GM18508 (cell line): ENCODE results near the gene LENEP.

ENCODE experiments used
- ATAC-seq: cut with Tn5 transposase; IDR thresholded peaks from one replicate; pipeline ENCODE4 v1.9.1; 2021; ENCODE audit warnings: moderate number of reproducible peaks; ENCODE audit not compliant: insufficient read depth, unreplicated experiment

LENEP gene, protein sequence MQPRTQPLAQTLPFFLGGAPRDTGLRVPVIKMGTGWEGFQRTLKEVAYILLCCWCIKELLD

DNA sequence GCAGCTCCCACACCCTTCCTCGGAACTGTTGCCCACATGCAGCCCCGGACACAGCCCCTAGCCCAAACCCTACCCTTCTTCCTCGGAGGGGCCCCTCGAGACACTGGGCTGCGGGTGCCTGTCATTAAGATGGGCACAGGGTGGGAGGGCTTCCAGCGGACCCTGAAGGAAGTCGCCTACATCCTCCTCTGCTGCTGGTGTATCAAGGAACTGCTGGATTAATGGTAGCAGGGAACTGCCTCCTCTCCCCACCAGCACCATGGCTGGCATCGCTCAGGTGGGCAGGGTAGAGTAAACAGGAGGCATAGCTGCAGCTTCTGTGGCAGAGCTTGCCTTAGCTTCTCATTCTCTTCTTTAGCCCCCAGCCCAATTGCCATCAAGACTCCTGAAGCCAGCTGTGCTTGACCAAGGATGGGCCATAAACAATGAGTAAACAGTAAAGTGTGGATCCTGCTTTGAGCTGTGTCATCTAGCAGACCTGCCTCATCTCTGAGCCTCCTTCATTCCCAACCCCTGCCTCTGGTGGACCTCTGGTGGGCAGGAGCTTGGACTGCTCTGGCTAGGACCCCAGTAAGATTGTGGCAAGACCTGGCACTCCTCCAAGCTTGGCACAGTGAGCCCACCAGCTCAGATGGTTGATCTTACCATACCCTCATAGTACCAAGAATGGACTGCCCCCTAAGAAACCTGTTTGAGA is at the start of gene LENEP:
LENEP (plus strand) TSS at position 15 of the 697 bp plus-strand sequence; CDS start at position 37, 22 bp downstream.
- no peak for ATAC-seq

DNA sequence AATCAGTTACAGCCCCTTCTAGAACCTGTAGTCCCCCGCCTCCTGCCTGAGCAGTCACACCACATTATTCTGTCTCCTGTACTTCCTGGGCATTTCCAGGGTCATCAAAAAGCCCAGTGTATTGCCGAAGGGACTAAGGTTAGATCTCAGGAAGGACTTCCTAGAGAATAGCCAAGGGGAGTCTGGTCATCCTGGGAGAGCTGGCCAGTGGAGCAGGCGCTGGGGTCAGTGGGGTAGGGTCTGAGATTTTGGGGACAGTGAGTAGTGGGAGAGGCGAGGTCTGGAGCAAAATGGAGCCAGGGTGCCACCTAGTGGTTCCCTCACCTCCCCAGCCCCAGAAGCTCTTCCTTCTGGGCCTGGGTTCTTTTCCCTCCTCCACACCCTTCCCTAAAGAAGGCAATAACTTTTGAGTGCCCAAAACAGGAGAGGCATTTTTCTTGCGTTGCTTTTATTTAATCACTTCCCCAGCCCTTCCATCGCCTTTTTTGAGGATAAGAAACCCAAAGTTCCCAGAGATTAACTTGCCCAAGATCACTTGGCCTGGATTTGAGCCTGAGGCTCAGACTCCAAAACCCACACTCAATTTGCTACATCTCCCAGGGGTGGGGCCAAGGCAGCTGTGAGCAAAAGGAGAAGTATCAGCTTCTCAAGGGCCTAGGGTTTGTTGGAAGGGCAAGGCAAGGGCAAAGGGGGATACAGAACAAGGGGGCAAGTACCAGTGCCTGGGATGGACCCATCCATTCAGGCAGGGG is 49.6 kb upstream of the LENEP start:
- ATAC-seq: no peak

DNA sequence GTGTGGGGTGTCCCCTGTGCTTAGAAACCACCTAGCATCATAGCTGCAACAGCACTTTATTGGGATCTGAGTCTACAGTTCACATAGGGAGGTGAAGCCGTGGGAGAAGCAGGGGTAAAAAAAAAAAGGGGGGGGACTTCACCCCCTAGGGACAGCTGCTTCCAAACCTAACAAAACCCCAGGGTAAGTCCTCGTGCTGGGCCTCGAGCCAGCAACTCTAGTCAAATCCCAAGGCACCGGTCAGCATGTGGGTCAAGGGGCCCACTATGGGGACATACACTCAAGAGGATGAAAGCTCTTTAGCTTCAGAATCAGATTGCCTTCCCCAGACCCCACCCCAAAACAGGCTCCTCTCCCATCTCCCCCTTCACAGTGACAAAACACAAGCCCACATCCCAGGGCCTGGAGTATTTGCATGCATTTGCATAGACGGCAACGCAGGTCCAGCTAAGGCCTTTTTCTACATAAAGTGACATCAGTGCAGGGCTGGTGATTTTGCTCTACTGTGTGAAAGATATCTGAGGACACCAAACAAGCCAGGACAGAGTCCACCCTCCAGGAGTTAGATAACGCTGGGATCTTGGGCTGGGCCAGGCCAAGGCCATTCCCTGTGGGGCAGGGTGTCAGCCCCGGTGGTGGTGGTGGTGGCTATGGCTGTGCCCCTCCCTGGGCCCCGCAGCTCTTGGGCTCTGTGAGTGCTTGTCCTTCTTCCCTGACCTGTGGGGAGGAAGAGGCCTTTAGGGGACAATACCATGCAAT is 48.8 kb upstream of the LENEP start:
- ATAC-seq: no peak

- ATAC-seq: no peak
Observed at GRCh38 chr1:154945160-154945961, 48.0 kb upstream of the LENEP start.

GRCh38 chr1:154945962-154946850 is 47.2 kb upstream of the LENEP start:
- ATAC-seq: no peak

- ATAC-seq: no peak
Observed at GRCh38 chr1:154948079-154948478, 45.3 kb upstream of the LENEP start.

- ATAC-seq: no peak
Observed at GRCh38 chr1:154951901-154952657, 41.3 kb upstream of the LENEP start.

GRCh38 chr1:154952664-154953063 is 40.7 kb upstream of the LENEP start:
- no peak for ATAC-seq

DNA sequence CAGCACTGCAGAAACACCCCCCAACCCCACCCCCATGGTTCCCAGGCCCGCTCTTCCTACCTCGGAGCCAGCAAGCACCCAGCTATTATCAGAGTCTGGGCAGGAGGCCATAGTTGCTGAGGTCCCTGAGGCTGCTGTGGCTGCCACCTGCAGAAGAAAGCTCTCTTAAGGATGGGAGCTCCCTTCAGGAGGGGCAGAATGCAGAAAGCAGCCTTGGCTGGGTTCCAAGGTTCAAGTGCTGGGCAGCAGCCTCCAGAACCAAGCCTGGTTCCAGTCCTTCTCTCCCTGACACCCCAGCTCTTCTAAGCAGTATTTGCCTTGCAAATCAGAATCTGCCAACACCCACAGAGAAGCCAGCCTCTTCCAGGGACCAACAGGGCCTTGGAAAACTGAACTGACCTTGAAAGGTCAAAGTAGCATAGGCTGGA is 39.8 kb upstream of the LENEP start:
- ATAC-seq: no peak

- ATAC-seq: no peak
Observed at GRCh38 chr1:154954541-154954940, 38.8 kb upstream of the LENEP start.

- ATAC-seq: no peak
Observed at GRCh38 chr1:154955039-154955717, 38.2 kb upstream of the LENEP start.

DNA sequence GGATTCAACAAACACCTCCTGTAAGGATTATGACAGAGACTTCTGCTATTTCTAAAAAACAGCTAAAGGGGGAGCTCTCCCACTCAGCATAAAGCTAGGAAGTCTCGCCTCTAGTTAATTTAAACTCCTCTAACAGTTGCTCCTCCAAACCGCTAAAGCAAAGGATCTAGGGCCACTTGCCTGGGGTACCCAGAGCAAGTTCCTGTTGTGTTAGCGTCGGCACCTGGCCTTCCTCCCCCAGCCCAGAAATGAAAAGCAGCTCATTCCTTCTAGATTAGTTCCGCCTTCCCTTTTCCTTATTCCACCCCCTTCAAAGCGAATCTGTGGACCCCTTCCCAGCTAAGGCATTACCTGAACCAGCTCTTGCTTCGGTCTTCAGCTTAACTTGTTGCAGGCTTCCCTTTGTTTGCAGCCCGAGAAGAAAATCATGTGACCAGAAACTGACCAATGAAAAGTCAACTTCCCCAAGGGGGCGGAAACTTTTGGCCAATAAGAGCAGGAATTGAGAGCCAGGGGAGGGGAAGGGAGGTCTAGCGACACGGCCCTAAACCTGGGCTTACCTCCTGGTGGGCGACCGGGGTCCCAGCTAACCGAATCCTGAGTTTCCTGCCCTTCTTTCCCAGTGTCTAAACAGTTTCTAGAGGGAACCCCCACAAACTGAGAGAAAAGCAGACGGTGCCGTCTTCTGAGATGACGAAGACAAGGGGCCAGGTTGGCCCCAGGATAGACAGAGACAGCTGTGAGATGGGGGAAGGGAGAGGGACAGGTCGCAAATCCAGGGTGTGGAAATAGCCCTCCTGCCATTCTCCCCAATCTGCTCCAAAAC is 37.5 kb upstream of the LENEP start, which contains the start of gene PBXIP1:
PBXIP1 (minus strand) TSS at position 382 of the 826 bp plus-strand sequence. CDS start 2,378 bp downstream, outside the sequence.
- ATAC-seq: no peak

DNA sequence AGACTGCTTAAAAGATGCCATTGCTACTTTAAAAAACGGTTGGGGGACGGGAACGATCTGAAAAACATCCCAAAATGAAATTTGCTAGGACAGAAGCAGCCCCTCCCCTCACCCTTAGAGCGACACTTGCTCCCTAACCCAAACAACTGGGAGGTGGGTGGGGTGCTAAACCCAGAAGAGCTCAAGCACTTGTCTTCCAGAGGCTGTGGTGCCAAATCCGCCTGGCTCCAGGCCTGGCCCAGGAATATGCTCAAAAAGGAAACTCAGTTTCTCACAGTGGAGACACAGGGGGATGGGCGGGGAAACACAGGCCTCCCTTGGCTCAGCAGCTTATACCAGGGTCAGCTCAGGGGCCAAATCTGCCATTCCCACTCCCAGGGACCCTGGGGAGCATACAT is 36.8 kb upstream of the LENEP start:
- ATAC-seq: no peak

DNA sequence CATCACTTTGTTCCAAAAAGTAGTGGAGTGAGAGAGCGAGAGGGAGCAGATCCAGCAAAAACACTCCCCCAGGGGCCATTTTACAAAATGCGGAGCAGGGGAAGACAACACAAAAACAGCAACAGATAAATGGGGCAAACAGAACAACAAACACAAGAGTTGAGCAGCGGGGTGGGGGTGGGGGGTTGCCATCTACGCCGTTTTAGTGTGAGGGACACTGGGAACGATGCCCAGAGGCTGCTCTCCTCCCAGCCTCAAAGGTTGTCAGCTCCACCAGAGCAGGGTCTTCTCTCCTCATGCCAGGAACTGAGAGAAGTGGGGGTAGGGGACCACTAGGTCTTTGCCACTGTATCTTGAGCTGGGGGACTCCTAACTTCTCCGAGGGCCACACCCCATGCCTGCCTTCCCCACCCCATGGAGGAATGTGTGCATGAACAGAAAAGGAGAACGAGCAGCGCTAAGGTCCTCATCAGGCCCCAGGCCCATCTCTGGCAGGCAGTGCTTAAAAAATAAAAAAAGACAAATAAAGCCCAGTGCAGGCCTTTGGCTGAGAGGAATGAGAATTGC is 36.2 kb upstream of the LENEP start:
- ATAC-seq: no peak

- ATAC-seq: no peak
Observed at GRCh38 chr1:154958036-154958435, 35.4 kb upstream of the LENEP start.

DNA sequence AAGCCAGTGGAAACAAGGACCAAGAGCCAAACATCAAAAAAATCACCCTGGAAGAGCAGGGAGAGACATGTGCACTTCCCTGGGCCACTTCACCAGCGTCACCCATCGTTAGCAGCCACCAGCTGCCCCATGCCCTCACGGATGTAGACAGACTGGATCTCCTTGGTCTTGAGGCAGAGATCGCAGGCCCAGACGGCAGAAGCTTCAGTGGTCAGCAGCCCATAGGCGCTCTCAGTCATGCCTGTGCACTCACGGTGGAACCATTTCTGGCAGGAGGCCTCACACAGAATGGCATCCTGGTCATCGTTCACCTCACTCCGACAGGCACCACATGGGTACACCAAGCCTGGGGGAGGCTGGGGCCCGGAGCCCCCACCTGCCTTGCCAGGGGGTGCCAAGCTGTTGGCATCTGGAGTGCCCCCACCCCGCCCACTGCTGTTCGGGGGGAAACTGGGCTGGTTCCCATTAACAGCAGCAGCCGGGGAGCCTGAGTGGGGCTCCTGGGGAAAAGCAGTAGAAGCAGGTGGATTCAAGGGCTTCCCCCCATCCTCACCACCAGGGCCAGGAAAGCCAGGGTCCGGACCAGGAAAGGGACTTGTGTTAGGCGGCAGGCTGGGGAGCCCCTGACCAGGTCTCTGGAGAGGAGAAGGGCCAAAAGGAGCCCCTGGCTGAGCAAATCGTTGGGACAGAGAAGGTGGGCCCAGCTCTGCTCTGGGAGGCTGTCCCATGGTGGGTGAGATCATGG is 34.5 kb upstream of the LENEP start:
- no peak for ATAC-seq
